ENCODE results near the gene PRPF40B.

DNA sequence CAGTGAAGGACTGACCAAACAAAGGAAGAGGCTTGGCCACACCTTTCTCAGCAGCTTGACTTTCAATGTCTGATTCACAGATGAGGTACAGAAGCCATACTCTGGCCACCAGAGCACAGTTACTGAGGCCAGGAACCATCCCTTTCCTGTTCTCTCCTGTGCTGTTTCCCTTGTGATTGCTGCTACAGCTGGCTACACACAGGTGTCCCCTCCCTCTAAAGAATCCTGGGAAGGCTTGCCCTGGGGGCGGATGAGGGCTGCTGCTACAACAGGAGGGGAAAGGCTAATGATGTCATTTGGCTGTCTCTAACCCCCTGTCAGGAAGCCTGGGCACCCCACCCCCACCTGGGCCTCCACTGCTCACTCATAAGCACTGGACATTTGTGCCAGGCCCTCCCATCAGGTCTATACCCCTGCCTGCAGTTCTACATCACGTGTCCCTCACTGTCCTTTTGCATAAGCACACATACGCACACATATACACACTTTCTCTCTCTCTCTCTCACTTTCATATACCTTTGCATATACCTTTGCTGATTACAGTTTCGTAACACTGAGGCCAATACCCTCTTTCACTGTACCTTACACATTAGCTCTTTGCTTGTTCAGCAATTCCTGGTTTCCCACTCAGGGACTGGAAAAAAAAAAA lies 41.4 kb downstream of the PRPF40B start:
- no peak for TF ChIP-seq CTCF (conservative IDR thresholded peaks at IDR 0.05 in 1 of 2, IDR thresholded peaks at IDR 0.05 in 1 of 2; ENCODE audit: extremely low read depth in 1 of 2, insufficient read depth in 1 of 2, low read depth in 1 of 2, low read length in 2 of 2)
- no peak for TF ChIP-seq EZH2 (IDR thresholded peaks at IDR 0.05; ENCODE audit: borderline replicate concordance, low read length)

Data from mammary epithelial cell (primary cell).